Globus pallidus (tissue), 1 donor: ENCODE measurements around the gene PCSK7.
A peak's percentile ranks its signal among the peaks of the same experiment; 100 is the strongest.
"Not testable (repeated sequence)": the region's sequence is repeated elsewhere in the genome, so short reads cannot be mapped to it uniquely, and the experiment has no call there.

Experiments
- DNase-seq: peaks from one replicate; pipeline ENCODE4 v3.0.0-alpha.2; 2015; ENCODE audit warnings: low spot score

The PCSK7 gene, protein sequence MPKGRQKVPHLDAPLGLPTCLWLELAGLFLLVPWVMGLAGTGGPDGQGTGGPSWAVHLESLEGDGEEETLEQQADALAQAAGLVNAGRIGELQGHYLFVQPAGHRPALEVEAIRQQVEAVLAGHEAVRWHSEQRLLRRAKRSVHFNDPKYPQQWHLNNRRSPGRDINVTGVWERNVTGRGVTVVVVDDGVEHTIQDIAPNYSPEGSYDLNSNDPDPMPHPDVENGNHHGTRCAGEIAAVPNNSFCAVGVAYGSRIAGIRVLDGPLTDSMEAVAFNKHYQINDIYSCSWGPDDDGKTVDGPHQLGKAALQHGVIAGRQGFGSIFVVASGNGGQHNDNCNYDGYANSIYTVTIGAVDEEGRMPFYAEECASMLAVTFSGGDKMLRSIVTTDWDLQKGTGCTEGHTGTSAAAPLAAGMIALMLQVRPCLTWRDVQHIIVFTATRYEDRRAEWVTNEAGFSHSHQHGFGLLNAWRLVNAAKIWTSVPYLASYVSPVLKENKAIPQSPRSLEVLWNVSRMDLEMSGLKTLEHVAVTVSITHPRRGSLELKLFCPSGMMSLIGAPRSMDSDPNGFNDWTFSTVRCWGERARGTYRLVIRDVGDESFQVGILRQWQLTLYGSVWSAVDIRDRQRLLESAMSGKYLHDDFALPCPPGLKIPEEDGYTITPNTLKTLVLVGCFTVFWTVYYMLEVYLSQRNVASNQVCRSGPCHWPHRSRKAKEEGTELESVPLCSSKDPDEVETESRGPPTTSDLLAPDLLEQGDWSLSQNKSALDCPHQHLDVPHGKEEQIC

DNA sequence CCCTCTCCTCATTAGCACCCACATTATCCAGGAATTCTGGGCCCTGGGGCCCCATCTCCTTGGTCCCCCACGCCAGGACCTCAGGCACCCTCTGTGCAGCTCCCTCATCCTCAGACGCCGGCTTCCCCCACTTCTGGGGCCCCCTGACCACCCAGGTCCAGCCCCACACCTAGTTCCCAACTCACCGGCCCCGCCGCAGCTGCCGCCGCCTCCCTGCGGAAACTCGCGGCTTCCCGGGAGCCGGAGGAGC lies at the start of gene PCSK7:
Gene PCSK7 (minus strand): TSS at position 232 of the 250 bp plus-strand sequence. CDS start 2,229 bp downstream, outside the sequence.
- DNase-seq = no peak

DNA sequence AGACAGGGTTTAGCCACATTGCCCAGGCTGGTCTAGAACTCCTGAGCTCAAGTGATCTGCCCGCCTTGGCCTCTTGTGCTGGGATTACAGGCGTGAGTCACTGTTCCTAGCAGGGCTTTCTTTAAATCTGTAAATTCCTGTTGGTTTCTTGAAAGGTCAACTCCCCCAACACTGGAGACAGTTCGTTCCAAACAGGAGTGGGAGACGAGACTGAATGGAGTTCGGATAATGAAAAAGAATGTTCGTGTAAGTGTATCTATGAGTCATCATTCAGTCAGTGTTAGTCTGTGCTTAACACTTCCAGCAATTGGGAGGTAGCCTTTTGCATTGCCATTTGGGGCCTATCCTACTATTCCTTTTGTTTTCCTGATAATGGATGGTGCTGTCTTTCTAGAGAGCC lies 49.3 kb upstream of the PCSK7 start:
- no peak for DNase-seq

DNA sequence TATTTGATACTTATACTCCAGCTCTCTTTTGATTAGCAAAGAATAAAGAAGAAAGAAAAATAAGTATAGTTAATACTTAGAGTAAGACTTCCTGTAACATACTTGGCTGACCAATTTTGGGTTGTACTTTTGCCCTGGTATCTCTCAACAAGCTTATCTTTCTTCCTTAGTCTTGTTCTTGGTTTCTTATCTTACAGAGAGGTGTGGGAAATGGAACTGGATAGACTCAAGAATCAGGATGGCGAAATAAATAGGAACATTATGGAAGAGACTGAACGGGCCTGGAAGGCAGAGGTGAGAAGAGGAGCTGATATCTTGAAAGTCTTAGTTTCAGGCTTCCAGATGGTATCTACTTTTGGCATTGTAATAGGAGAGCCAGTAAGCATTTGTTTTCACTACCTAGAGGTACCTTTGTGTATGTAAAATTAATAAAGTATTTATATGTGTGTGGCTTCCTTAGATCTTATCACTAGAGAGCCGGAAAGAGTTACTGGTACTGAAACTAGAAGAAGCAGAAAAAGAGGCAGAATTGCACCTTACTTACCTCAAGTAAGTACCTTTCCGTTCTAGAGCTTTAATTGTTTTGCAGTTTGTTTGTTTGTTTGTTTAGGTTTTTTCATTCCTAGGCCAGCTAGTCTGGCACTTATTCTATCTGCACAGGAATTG lies 48.0 kb upstream of the PCSK7 start:
- no peak for DNase-seq

DNA sequence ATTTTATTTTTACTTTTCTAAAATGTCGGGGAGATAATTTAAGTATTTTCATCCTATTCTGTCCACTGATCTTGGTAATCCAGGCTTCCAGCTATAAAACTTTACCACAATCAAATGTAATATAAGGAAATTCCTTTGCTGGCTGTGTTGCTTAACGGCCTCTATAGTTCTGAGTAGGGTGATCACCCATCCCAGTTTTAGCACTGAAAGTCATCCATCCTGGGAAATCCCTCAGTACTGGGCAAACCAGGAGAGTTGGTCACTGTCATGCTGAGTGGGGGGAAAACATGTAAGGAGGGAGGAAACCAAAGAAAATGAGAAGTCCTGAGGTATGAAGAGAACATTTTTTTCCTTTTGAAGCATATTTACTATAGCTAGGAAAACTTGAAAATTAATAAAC lies 46.5 kb upstream of the PCSK7 start:
- no peak for DNase-seq

DNA sequence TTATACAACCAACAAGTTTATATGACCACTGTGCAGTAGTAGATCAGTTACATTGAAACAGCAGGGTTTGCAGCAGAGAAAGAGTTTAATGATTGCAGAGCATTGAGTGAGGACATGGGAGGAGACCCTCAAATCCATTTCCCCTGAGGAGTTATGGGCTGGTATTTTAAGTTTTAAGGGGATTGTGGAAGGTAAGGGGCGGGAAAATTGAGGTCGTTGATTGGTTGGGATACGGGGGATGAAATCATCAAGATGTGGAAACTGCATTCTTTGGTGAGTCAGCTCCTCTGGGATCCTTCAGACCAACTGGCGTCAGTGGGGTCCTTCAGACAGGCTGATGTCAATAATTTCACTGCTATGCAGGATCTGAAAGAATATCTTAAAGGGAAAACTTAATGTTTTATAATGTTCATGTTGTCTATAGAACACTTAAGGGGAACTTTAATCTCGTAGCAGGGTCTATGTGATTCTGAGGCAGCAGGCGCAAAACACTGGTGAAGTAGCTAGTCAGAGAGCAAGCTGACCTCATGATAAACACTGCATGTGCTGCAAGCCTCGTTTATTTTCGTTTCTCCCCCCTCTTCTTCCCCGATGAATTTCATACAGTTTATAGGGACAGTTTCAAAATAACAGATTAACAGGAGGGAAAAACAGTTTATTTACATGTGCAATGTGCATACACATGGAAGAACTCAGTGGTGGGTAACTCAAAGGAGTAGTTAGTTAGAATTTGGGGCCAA lies 41.8 kb upstream of the PCSK7 start:
- no peak for DNase-seq

DNA sequence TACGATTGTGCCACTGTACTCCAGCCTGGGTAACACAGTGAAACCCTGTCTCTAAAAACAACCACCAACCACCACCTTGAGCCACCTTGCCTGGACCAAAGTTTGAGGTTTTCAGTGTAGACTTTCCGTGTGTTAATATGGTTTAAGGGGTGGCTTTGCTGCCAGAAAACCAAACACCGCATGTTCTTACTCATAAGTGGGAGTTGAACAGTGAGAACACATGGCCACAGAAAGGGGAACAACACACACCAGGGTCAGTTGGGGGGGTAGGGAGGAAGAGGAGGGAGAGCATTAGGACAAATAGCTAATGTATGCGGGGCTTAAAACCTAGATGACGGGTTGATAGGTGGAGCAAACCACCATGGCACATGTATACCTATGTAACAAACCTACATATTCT lies 40.3 kb upstream of the PCSK7 start:
- DNase-seq = not testable (repeated sequence)

DNA sequence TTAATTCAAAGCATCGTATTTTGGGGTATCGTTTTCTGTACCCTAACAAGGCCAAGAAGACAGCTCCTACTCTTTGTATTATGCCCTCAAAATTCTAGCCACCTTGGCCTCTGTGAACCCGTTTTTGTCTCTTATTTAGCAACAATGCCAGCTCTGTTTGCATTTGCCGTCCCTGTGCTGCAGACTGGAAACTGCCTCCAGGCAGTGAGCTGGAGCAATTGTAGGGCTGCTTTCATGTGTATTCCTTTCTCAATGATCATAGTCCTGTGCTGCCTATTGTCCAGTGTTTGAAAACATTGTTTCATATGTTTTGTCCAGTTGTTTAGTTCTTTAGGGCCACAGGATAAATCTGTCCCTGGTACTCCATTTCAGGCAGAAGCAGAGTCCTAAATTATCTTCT lies 39.3 kb upstream of the PCSK7 start:
- no peak for DNase-seq

DNA sequence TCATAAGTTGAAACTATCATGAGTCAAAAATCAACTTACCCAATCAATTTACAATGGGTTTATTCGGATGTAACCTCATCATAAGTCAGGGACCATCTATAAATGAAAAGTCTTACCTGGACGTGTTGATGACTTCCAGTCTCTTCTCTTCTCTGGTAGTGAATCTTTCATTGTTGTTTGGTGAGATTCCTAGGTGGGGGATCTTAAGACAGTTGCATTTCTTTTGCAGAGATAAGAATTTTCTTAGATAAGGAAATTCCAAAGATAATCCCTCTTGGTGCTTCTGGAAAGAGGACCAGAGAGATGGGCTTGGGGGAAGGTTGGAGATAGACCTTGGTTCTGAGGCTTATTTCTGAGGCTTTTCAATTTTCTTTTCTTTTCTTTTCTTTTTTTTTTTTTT lies 38.0 kb upstream of the PCSK7 start:
- no peak for DNase-seq

DNA sequence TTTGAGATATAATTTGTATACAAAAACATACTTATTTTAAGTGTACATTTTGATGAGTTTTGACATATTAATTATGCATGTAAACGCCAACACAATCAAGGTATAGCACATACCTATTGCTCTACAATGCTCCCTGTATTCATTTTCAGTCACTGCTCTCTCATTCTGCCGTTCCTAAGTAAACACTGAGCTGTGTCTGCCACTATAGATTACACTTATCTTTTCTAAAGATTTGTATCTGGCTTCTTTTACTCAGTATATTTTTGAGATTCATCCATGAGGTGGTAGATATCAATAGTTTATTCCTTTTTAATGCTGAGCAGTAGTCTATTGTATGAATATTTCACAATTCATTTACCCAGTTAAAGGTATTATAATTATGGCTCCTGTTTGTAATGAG lies 33.9 kb upstream of the PCSK7 start:
- DNase-seq = no peak

DNA sequence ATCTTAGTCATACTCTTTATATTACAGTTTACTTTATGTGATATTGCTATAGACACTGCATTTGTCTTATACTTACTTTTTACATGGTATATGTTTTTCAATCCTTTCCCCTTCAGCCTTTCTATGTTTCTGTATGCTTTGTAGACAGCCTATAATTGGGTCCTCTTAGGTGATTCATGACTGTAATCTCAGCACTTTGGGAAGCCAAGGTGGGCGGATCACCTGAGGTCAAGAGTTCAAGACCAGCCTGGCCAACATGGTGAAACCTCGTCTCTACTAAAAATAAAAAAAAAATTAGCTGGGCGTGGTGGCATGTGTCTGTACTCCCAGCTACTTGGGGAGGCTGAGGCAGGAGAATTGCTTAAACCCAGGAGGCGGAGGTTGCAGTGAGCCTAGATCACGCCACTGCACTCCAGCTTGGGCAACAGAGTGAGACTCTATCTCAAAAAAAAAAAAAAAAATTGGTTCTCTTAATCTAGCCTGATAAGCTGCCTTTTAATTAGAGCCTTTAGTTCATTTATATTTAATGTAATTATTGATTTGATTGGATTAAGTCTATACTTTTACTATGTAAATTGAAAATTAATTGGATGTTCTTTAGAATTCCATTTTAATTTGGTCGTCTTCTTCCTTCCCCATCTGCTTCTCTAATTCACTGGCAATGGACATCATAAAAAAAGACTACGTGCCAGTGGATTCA lies 32.9 kb upstream of the PCSK7 start:
- DNase-seq = not testable (repeated sequence)

DNA sequence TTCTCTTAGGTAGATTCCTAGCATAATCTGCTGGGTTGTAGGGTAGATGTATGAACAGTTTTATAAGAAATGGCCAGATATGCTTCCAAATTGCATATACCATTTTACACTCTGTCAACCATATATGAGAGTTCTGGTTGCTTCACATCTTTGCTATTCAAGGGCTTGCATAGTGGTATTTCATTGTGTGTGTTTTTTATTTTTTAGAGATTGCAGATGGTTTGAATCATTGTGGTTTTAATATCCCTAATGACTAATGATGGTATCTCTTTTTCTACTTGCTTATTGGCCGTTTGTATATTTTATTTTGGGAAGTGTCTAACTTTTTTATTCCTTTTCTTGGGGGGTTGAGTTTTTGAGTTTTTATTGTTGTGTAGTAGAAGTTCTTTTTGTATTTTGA lies 27.5 kb upstream of the PCSK7 start:
- no peak for DNase-seq

DNA sequence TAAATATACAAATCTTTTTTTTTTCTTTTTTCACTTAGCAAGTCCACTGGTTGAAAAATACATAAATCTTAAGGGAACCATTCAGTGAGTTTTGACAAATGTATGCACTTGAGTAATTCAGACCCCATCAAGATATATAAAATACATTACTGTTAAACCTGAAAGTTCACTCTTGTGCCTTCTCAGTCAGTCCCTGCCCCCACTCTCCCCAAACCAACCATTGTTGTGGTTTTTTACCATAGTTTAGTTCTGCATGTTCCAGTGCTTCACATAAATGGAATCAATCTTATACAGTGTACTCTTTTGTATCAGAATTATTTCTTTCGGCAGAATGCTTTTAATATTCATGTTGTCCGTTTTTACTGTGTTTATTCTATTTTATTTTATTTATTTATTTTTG lies 26.7 kb upstream of the PCSK7 start:
- DNase-seq = no peak

DNA sequence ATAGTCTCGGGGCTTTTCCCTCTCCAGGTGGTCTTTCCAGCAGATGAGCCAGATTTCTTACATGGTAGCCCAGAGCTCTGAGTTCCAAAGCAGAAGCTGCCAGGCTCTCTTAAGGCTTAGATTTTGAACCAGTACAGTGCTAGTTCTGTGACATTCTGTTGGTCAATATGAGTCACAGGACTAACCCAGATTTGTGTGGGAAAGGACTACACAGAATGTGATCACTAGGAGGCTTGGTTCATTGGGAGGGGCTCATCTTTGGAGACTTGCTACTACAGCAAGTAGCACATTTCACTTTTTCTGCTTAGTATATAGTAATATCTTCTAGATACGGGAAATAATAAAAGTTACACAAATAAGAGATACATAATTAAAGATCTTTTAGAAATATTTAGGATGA lies 24.7 kb upstream of the PCSK7 start:
- no peak for DNase-seq

DNA sequence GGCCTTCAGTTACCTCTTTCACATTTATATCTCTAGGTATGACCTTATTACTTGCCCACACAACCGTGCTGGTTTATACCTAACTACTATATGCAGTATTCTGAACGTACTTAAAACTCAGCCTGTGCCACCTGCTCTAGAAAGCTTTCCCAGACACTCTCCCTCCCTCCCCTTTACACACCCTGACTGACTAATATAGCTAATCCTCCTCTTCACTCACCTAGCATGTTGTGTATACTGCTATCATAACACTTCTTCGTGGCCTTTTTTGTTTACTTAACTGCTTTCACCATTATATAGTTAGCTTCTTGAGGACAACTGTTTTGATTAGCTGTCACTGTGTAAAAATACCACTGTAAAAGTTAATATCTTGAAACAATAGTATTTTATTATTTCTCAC lies 24.1 kb upstream of the PCSK7 start:
- DNase-seq = no peak

DNA sequence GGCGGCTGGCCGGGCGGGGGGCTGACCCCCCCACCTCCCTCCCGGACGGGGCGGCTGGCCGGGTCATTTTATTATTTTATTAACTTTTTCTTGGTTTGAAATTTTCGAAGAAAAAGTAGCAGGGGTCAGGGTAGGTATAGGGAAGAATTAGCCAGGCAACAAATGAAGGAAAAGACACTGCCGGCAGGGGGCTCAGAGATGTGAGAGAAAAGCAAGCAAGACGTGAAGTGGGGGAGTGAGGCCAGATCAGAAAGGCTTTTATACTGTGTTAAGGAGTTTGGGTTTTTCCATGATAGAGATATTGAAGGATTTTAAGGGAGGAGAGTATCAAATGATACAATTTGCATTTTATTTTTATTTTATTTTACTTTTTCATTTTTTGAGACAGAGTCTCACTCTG lies 19.6 kb upstream of the PCSK7 start:
- no peak for DNase-seq

DNA sequence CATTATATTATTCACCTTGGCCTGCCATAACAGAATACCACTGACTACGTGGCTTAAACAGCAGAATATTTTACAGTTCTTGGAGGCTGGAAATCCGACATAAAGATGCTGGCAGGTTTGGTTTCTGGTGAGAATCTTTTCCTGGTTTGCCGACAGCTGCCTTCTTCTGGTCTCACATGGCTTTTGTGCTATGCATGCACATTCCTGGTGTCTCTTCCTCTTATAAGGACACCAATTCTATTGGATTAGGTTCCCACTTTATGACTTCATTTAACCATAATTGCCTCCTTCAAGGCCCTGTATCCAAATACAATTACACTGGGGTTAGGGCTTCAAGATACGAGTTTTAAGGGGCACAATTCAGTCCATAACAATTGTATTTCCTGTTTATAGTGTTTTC lies 17.7 kb upstream of the PCSK7 start:
- DNase-seq = no peak

DNA sequence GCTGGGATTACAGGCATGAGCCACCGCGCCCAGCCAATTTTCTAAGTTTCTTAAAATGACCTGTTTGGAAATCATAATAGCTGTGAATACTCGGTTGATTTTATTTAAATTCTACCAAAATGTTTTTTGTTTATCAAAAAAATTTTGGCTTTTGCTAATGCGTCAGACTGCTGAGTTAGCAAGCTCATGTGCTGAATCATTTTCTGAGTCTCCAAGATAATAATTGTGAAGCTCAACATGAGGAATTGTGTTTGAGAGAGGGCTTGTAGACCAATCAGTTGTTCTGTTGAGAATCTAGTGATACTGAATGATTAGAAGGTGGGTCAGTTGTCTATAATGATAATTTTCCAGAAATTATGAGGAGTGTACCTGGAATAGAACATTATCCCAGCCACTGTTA lies 16.5 kb upstream of the PCSK7 start:
- DNase-seq = no peak

DNA sequence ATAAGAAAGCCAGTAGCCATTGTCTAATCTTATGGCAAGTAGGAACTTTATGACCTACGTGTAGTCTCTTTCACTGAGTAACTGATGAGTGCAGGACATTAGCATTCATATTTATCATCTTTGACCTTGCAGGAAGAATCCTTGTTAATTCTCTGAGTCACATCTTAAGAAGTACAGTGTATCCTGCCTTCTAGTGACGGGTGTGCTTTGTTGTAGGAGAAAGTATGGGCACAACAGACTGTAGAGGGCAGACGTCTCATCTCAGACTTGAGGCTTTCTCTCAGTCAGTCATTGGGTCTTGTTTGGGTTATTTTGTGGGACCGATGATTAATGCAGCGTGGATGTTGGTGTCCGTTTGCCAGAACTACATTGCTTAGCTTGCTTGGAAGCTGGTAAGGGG lies 7.4 kb upstream of the PCSK7 start:
- no peak for DNase-seq

DNA sequence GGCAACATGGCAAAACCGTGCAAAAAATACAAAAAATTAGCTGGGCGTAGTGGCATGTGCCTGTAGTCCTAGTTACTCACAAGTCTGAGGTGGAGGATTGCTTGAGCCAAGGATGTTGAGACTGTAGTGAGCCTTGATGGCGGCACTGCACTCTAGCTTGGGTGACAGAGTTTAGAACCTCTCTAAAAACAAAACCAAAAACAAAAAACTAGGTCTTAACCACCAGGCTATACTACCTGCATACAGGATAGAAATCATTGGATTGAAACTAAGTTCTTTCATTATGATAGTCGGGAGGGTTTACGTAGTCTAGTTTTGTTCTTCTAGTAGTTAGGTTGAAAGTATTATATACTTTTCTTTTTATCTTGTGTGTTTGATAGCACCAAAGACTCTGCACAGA lies 6.3 kb upstream of the PCSK7 start:
- no peak for DNase-seq

DNA sequence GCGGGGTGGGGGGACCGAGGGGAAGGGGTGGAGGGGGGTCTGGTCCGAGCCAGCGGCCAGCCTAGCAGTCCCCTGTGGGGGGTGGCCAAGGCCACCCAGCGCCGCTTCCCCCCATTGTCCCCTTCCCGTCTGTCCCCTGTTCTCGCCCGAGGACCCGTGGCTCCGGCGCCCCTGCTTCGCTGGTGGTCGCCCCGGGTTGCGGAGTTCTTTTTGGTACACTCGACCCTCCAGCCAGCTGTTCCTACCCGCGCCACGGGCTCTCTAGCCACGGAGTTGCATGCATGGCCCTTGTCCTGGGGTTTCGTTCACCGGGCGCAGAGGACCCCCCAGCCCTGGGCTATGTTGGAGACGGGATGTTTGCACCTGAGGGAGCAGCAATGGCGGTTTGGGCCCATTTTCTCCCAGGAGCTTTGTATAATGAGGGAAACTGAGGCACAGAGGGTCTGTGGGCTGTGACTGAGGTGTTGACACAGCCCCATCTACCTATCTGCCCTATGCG lies 1.1 kb upstream of the PCSK7 start:
- no peak for DNase-seq

DNA sequence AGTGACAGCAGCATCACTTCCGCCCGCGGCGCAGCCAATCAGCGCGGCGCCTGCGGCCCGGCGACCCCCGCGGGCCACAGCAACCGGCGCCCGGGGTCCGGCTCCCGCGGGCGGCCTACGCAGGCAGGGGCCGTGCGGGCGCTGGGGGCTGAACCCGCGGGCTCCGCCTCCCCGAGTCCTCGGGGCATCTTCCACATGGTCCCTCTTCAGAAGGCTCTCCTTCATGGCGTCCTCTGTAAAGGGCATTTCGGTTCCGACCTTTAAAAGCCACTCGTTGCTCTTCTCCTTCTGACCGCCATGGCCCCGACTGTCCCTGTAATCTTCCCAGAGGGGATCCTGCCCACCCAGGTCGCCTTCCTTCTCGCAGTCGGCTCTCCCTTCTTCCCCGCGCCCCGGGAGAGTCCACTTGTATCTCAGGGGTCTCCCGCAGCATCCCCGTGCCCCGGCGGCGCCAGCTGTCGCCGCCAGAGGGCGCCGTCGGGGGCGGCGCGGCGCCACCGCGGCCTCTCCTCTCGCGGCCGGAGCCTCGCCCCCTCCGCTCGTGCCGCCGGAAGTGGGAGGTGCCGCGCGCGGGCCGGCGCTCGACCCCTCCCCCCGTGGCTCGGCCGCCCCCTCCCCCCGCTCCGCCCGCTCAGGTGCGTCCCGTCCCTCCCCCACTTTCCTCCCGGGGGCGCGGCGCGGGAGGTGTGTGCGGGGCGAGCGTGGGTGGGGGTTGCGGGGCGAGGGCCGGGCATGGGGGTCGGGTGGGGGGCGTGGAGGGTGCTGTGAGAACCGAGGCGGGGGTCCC lies 412 bp upstream of the PCSK7 start, which contains the start of gene RNF214:
Gene RNF214 (plus strand): TSS at position 580 of the 787 bp plus-strand sequence. CDS start 1,602 bp downstream, outside the sequence.
- peak; percentile 79 for DNase-seq
